Smooth muscle cell (in vitro differentiated cells): ENCODE measurements around the gene ARHGAP30. TPM values are rescaled to one million over a fixed set of nuclear protein-coding genes. Genes with fewer than 3 reads are reported as not detected.
"Not testable (repeated sequence)": the region's sequence is repeated elsewhere in the genome, so short reads cannot be mapped to it uniquely, and the experiment has no call there.

Source experiments
- DNase-seq: peaks from one replicate; lab custom pipeline; 2025; ENCODE audit not compliant: unreplicated experiment; lab: John Stamatoyannopoulos, UW
- H2AFZ ChIP-seq: fragments of 200-600 bp; sonication (generic); 2 replicates; pipeline ENCODE4 v1.6.0; 2016; ENCODE audit warnings: antibody characterized with exemption, low read depth, mild to moderate bottlenecking
- H3F3A ChIP-seq: fragments of 200-600 bp; sonication (generic); 2 replicates; pipeline ENCODE4 v1.6.0; 2017; ENCODE audit warnings: antibody characterized with exemption, low read depth
- H3K27ac ChIP-seq: fragments of 200-600 bp; sonication (generic); 2 replicates; pipeline ENCODE4 v1.5.1; 2016; ENCODE audit warnings: low read depth, mild to moderate bottlenecking
- H3K27me3 ChIP-seq: fragments of 200-600 bp; sonication (generic); 2 replicates; pipeline ENCODE4 v1.6.1; 2016; ENCODE audit warnings: low read depth, mild to moderate bottlenecking
- H3K36me3 ChIP-seq: fragments of 200-600 bp; sonication (generic); 2 replicates; pipeline ENCODE4 v1.5.1; 2016; ENCODE audit warnings: low read depth
- H3K4me1 ChIP-seq: fragments of 200-600 bp; sonication (generic); 2 replicates; pipeline ENCODE4 v1.5.1; 2016; ENCODE audit warnings: low read depth
- H3K4me2 ChIP-seq: fragments of 200-600 bp; sonication (generic); 2 replicates; pipeline ENCODE4 v1.6.0; 2016; ENCODE audit warnings: mild to moderate bottlenecking
- H3K4me3 ChIP-seq: fragments of 200-600 bp; sonication (generic); 2 replicates; pipeline ENCODE4 v1.5.1; 2016; ENCODE audit warnings: mild to moderate bottlenecking
- H3K79me2 ChIP-seq: fragments of 200-600 bp; sonication (generic); 2 replicates; pipeline ENCODE4 v1.6.0; 2016; ENCODE audit warnings: low read depth, mild to moderate bottlenecking
- H3K9ac ChIP-seq: fragments of 200-600 bp; sonication (generic); 2 replicates; pipeline ENCODE4 v1.6.0; 2016; ENCODE audit warnings: low read depth
- H3K9me3 ChIP-seq: fragments of 200-600 bp; sonication (generic); replicated peaks from 2 replicates; pipeline ENCODE4 v1.5.1; 2016; ENCODE audit warnings: low read depth
- H4K20me1 ChIP-seq: fragments of 200-600 bp; sonication (generic); 2 replicates; pipeline ENCODE4 v1.6.0; 2016; ENCODE audit warnings: low read depth
- WGBS: methylation state at CpG from one replicate; pipeline ENCODE4 v1.1.7; 2016; ENCODE audit warnings: low lambda C conversion rate; 5-methylcytosine and 5-hydroxymethylcytosine counted together
- polyA plus RNA-seq: library from polyadenylated mRNA; unstranded; fragments of >200 nt; fragmentation: Nextera tagmentation; extraction: Ambion mirVana; gene quantifications from 2 replicates; pipeline ENCODE4 v1.2.1, GENCODE V29; 2016
- total RNA-seq: library from RNA; depleted of rRNA; stranded (reverse); fragments of >200 nt; gene quantifications from 2 replicates; pipeline ENCODE4 v1.2.3, GENCODE V29; 2014
- TF ChIP-seq, protein P1 (sequence below): fragments of 200-600 bp; sonication (generic); IDR thresholded peaks from 2 replicates; pipeline ENCODE4 v1.5.1; 2017; ENCODE audit warnings: borderline replicate concordance, mild to moderate bottlenecking, antibody characterized with exemption; ENCODE audit not compliant: insufficient read depth, poor library complexity, severe bottlenecking

The ARHGAP30 gene, protein sequence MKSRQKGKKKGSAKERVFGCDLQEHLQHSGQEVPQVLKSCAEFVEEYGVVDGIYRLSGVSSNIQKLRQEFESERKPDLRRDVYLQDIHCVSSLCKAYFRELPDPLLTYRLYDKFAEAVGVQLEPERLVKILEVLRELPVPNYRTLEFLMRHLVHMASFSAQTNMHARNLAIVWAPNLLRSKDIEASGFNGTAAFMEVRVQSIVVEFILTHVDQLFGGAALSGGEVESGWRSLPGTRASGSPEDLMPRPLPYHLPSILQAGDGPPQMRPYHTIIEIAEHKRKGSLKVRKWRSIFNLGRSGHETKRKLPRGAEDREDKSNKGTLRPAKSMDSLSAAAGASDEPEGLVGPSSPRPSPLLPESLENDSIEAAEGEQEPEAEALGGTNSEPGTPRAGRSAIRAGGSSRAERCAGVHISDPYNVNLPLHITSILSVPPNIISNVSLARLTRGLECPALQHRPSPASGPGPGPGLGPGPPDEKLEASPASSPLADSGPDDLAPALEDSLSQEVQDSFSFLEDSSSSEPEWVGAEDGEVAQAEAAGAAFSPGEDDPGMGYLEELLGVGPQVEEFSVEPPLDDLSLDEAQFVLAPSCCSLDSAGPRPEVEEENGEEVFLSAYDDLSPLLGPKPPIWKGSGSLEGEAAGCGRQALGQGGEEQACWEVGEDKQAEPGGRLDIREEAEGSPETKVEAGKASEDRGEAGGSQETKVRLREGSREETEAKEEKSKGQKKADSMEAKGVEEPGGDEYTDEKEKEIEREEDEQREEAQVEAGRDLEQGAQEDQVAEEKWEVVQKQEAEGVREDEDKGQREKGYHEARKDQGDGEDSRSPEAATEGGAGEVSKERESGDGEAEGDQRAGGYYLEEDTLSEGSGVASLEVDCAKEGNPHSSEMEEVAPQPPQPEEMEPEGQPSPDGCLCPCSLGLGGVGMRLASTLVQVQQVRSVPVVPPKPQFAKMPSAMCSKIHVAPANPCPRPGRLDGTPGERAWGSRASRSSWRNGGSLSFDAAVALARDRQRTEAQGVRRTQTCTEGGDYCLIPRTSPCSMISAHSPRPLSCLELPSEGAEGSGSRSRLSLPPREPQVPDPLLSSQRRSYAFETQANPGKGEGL
- 0.90 and 1.2 TPM in 2 replicates for total RNA-seq
- polyA plus RNA-seq = 0.13 and 1.1 TPM in 2 replicates

DNA sequence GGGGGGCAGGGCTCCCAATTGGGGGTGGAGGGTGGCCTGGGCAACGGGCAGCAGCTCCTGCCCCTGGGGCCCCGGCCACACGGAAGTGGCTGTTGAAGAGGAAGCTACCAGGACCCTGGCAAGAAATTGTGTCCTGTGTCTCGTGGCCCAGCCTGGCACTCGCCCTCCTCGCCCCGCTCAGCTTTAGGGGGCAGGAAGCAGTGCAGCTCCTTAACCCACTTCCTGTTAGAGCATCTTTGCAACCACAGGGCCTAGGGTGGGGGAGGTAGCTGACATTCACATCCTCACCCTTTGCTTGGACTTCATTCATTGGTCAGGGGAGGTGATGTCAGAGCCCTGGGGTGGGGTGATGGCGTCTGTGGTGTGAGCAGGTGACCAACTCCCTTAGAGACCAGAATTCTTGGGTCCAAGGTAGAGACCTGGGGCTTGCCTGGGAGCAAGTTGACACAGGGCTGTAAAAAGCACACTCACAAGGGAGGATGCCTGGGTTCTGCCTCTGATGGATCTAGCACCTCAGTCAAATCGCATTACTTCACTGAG is at the start of gene ARHGAP30:
Gene ARHGAP30, minus strand, starts transcription at position 161 of the 540 bp plus-strand sequence. CDS start 267 bp downstream, outside the sequence.
- H3K9ac ChIP-seq = no peak within 1 kb of the TSS
- H2AFZ ChIP-seq = peak within 1 kb of the TSS; percentile 73
- DNase-seq = no peak

DNA sequence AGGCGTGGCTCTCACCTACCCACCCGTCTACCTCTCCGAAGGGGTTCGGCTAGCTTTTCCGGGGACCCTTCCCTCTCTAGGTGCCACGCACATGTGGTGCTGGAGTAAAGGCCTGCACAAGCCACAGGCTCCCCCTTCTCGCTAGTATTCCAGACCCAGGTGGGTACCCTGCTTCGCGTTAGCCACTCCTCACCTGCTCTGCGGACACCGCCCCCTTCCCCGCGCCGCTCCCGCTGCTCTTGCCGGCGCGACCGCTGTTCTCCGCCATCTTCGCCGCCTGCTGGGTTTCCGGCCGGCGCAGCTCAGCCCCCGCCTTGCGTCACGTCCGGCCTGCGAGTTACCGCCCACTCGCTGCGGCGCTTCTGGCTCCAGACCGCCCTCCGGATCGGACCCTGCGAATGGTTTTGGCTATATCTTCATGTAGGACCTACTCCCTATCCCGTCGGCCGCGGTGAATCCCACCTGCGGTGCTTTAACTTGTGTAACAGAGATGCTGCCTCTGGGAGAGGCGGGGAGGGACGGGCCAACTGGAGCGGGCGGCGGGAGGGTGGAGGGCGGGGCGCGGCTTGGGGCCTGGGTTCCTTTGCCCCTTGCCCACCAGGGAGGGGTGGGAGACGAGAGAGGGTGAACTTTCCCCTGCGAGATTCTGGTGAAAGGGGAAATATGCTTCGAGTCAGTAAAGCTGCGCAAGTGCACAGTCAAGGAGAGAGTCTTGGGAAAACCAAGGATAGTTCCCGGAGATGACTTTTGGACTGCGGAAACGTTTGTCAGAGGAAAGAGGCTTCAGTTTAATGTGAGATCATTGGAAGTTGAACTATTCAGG is 48.3 kb upstream of the ARHGAP30 start, which contains the start of the genes NIT1 and PFDN2:
Gene NIT1, plus strand, starts transcription at position 347 of the 823 bp plus-strand sequence. Its CDS starts 72 bp downstream, at position 419.
Gene PFDN2, minus strand, starts transcription at position 279 of the 823 bp plus-strand sequence. Its CDS starts 11 bp downstream, at position 268.
- peak; percentile 54 for DNase-seq
- WGBS = under 1% methylated on average over 56 of the region's 58 CpGs
- Histone ChIP-seq H3K36me3 (no peaks in the 10 kb centered on the region), H3K79me2 (peaks cover 59% of the 10 kb centered on the region), H3F3A (peaks cover 23% of the 10 kb centered on the region), H2AFZ (peak within 1 kb of the TSS; percentile 94), H4K20me1 (peaks cover 27% of the 10 kb centered on the region), H3K27me3 (no peaks in the 10 kb centered on the region), H3K9ac (peak within 1 kb of the TSS; percentile 98), H3K4me2 (peak within 1 kb of the TSS; percentile 95), H3K4me3 (peak within 1 kb of the TSS; percentile 89), H3K4me1 (peaks cover 11% of the 10 kb centered on the region), H3K9me3 (no peaks in the 10 kb centered on the region), H3K27ac (peak within 1 kb of the TSS; percentile 100)
- TF ChIP-seq, protein P1, sequence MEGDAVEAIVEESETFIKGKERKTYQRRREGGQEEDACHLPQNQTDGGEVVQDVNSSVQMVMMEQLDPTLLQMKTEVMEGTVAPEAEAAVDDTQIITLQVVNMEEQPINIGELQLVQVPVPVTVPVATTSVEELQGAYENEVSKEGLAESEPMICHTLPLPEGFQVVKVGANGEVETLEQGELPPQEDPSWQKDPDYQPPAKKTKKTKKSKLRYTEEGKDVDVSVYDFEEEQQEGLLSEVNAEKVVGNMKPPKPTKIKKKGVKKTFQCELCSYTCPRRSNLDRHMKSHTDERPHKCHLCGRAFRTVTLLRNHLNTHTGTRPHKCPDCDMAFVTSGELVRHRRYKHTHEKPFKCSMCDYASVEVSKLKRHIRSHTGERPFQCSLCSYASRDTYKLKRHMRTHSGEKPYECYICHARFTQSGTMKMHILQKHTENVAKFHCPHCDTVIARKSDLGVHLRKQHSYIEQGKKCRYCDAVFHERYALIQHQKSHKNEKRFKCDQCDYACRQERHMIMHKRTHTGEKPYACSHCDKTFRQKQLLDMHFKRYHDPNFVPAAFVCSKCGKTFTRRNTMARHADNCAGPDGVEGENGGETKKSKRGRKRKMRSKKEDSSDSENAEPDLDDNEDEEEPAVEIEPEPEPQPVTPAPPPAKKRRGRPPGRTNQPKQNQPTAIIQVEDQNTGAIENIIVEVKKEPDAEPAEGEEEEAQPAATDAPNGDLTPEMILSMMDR = no peak

More for the DNA sequence above, at the start of gene ARHGAP30:
- Histone ChIP-seq H3F3A (no peaks in the 10 kb centered on the region), H3K27ac (peak within 1 kb of the TSS; percentile 73), H3K4me3 (no peak within 1 kb of the TSS), H3K4me1 (peaks cover 4% of the 10 kb centered on the region), H3K4me2 (peak within 1 kb of the TSS; percentile 41), H4K20me1 (no peaks in the 10 kb centered on the region), H3K36me3 (no peaks in the 10 kb centered on the region), H3K27me3 (no peaks in the 10 kb centered on the region), H3K9me3 (no peaks in the 10 kb centered on the region), H3K79me2 (no peaks in the 10 kb centered on the region)
- TF ChIP-seq, protein P1 = no peak
- WGBS = 90% methylated on average over 9 of the region's 9 CpGs

DNA sequence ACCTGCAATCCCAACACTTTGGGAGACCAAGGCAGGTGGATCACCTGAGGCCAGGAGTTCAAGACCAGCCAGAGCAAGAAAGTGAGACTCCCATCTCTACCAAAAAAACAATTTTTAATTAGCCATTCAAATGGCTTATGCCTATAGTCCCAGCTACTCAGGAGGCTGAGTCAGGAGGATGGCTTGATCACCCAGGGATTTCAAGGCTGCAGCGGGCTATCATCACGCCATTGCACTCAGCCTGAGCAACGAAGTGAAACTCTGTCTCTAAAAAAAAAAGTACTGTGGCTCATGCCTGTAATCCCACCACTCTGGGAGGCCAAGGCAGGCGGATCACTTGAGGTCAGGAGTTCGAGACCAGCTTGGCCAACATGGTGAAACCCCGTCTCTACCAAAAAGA is 46.3 kb upstream of the ARHGAP30 start:
- WGBS = 92% methylated on average over 6 of the region's 6 CpGs
- H3K27ac ChIP-seq = peak overlapping the region; percentile 100
- H3K4me2 ChIP-seq = peak overlapping the region; percentile 15

More for the DNA sequence above, 46.3 kb upstream of the ARHGAP30 start:
- not testable (repeated sequence) for H2AFZ ChIP-seq, DNase-seq, H3K9me3 ChIP-seq, H3K36me3 ChIP-seq, H3K9ac ChIP-seq, H3K27me3 ChIP-seq, H3K4me3 ChIP-seq, H3F3A ChIP-seq
- peaks cover 11% of the 10 kb centered on the region for H3K4me1 ChIP-seq
- peaks cover 43% of the 10 kb centered on the region for H4K20me1 ChIP-seq
- H3K79me2 ChIP-seq = peaks cover 79% of the 10 kb centered on the region
